Mesenchymal stem cell (in vitro differentiated cells and primary cell): ENCODE data around the gene IL22RA2.

ENCODE experiments used
- DNase-seq: peaks from one replicate; pipeline ENCODE4 v3.0.0-alpha.2; 2013
- H2AFZ ChIP-seq: one replicate; pipeline ENCODE4 v1.6.1; 2013; ENCODE audit warnings: low read depth, mild to moderate bottlenecking, control low read depth, inconsistent platforms, low read length, moderate library complexity
- H2AK5ac ChIP-seq: 2 replicates; pipeline ENCODE4 v1.6.1; 2013; ENCODE audit warnings: low read length, moderate library complexity, mild to moderate bottlenecking, inconsistent platforms; ENCODE audit not compliant: severe bottlenecking
- H2BK120ac ChIP-seq: one replicate; pipeline ENCODE4 v1.6.1; 2013; ENCODE audit warnings: low read depth, mild to moderate bottlenecking, inconsistent platforms, low read length, moderate library complexity
- H2BK12ac ChIP-seq, 2 experiments: one replicate each; pipeline ENCODE4 v1.6.1; 2013; ENCODE audit warnings: inconsistent platforms in 2 of 2, low read length in 2 of 2, mild to moderate bottlenecking in 2 of 2, moderate library complexity in 2 of 2, control low read depth in 1 of 2
- H2BK15ac ChIP-seq: one replicate; pipeline ENCODE4 v1.6.1; 2013; ENCODE audit warnings: mild to moderate bottlenecking, low read depth, inconsistent platforms; ENCODE audit not compliant: poor library complexity, severe bottlenecking
- H2BK5ac ChIP-seq: 2 replicates; pipeline ENCODE4 v1.6.1; 2013; ENCODE audit warnings: low read depth, mild to moderate bottlenecking, low read length, control low read depth, inconsistent platforms; ENCODE audit not compliant: poor library complexity, severe bottlenecking
- H3K14ac ChIP-seq, 2 experiments: one replicate each; pipeline ENCODE4 v1.6.1; 2013; ENCODE audit warnings: inconsistent platforms in 2 of 2, low read length in 2 of 2, control low read depth in 1 of 2, mild to moderate bottlenecking in 1 of 2, moderate library complexity in 1 of 2
- H3K18ac ChIP-seq, 2 experiments: one replicate each; pipeline ENCODE4 v1.6.1; 2013; ENCODE audit warnings: inconsistent platforms in 2 of 2, low read length in 2 of 2, control low read depth in 1 of 2, low read depth in 1 of 2, mild to moderate bottlenecking in 1 of 2
- H3K23ac ChIP-seq, 2 experiments: one replicate each; pipeline ENCODE4 v1.6.1; 2013; ENCODE audit warnings: inconsistent platforms in 2 of 2, low read length in 2 of 2, mild to moderate bottlenecking in 2 of 2, moderate library complexity in 2 of 2, control low read depth in 1 of 2
- H3K27ac ChIP-seq: 2 replicates; pipeline ENCODE4 v1.5.1; 2013; ENCODE audit warnings: mild to moderate bottlenecking, moderate library complexity, low read length, control low read depth, inconsistent platforms; ENCODE audit not compliant: poor library complexity, severe bottlenecking
- H3K27me3 ChIP-seq, 2 experiments: 2 replicates each; pipeline versions ENCODE4 v1.6.1 to v1.7.0; 2013; ENCODE audit warnings: low read length in 2 of 2, mild to moderate bottlenecking in 2 of 2, moderate library complexity in 2 of 2, control low read depth in 1 of 2, inconsistent platforms in 1 of 2; ENCODE audit not compliant: control insufficient read depth in 1 of 2, insufficient read depth in 1 of 2
- H3K36me3 ChIP-seq, 2 experiments: 2 replicates each; pipeline versions ENCODE4 v1.6.1 to v1.7.0; 2013; ENCODE audit warnings: low read length in 2 of 2, control low read depth in 1 of 2, inconsistent platforms in 1 of 2, low read depth in 1 of 2, mild to moderate bottlenecking in 1 of 2; ENCODE audit not compliant: insufficient read depth in 2 of 2, control insufficient read depth in 1 of 2
- H3K4ac ChIP-seq, 2 experiments: one replicate each; pipeline ENCODE4 v1.6.1; 2013; ENCODE audit warnings: inconsistent platforms in 2 of 2, low read length in 2 of 2, mild to moderate bottlenecking in 2 of 2, moderate library complexity in 2 of 2, control low read depth in 1 of 2, low read depth in 1 of 2
- H3K4me1 ChIP-seq: 2 replicates; pipeline ENCODE4 v1.6.1; 2013; ENCODE audit warnings: low read depth, low read length, control low read depth; ENCODE audit not compliant: control insufficient read depth, insufficient read depth
- H3K4me2 ChIP-seq: 2 replicates; pipeline ENCODE4 v1.6.1; 2013; ENCODE audit warnings: low read length, mild to moderate bottlenecking, inconsistent platforms; ENCODE audit not compliant: poor library complexity, severe bottlenecking
- H3K4me3 ChIP-seq, 2 experiments: 2 replicates each; pipeline versions ENCODE4 v1.5.1 to v1.7.0; 2013; ENCODE audit warnings: low read length in 2 of 2, mild to moderate bottlenecking in 2 of 2, control low read depth in 1 of 2, low read depth in 1 of 2; ENCODE audit not compliant: insufficient read depth in 1 of 2
- H3K79me1 ChIP-seq: replicated peaks from 2 replicates; pipeline ENCODE4 v1.6.1; 2013; ENCODE audit warnings: mild to moderate bottlenecking, control low read depth, low read length, inconsistent platforms; ENCODE audit not compliant: poor library complexity, severe bottlenecking
- H3K9ac ChIP-seq: 2 replicates; pipeline ENCODE4 v1.7.0; 2013; ENCODE audit warnings: mild to moderate bottlenecking, low read length, moderate library complexity
- H3K9me3 ChIP-seq: 2 replicates; pipeline ENCODE4 v1.7.0; 2013; ENCODE audit warnings: mild to moderate bottlenecking, low read length; ENCODE audit not compliant: control insufficient read depth
- H4K8ac ChIP-seq: one replicate; pipeline ENCODE4 v1.6.1; 2013; ENCODE audit warnings: inconsistent platforms, mild to moderate bottlenecking, low read length, moderate library complexity
- H4K91ac ChIP-seq: one replicate; pipeline ENCODE4 v1.6.1; 2013; ENCODE audit warnings: mild to moderate bottlenecking, low read length, inconsistent platforms
- WGBS: methylation state at CpG from one replicate; pipeline ENCODE4 v1.1.7; 2013; ENCODE audit warnings: mixed read lengths; 5-methylcytosine and 5-hydroxymethylcytosine counted together

IL22RA2 gene

GRCh38 chr6:137126875-137127485 is 46.5 kb downstream of the IL22RA2 start:
- Histone ChIP-seq H3K9ac (no peak overlapping the region), H4K91ac (no peak overlapping the region), H3K27me3 (peaks cover 0 to 7% of the 10 kb centered on the region in 2 experiments), H3K4me1 (no peaks in the 10 kb centered on the region), H3K79me1 (no peaks in the 10 kb centered on the region), H2AK5ac (no peak overlapping the region), H2AFZ (no peak overlapping the region), H3K23ac (no peak overlapping the region), H3K9me3 (peaks cover 7% of the 10 kb centered on the region), H4K8ac (no peak overlapping the region), H3K14ac (no peak overlapping the region), H3K4me2 (no peak overlapping the region), H2BK5ac (no peak overlapping the region), H2BK120ac (no peak overlapping the region), H3K27ac (no peak overlapping the region), H3K4me3 (no peak overlapping the region), H2BK15ac (no peak overlapping the region), H3K36me3 (no peaks in the 10 kb centered on the region), H3K18ac (no peak overlapping the region), H2BK12ac (no peak overlapping the region), H3K4ac (no peak overlapping the region)
- DNase-seq, result no peak
- WGBS, result 77% methylated on average over 1 of the region's 2 CpGs

GRCh38 chr6:137123078-137123477 is 50.4 kb downstream of the IL22RA2 start:
- peaks cover 16% of the 10 kb centered on the region for H3K9me3 ChIP-seq

GRCh38 chr6:137122612-137123011 is 50.8 kb downstream of the IL22RA2 start:
- Histone ChIP-seq H3K9ac (no peak overlapping the region), H2BK12ac (no peak overlapping the region), H3K4ac (no peak overlapping the region), H3K36me3 (no peaks in the 10 kb centered on the region), H2AK5ac (no peak overlapping the region), H3K14ac (no peak overlapping the region), H4K91ac (no peak overlapping the region), H2BK5ac (no peak overlapping the region), H4K8ac (no peak overlapping the region), H3K9me3 (peaks cover 16% of the 10 kb centered on the region), H2BK15ac (no peak overlapping the region), H2BK120ac (no peak overlapping the region), H3K18ac (no peak overlapping the region), H3K4me1 (no peaks in the 10 kb centered on the region), H3K4me2 (no peak overlapping the region), H3K23ac (no peak overlapping the region), H3K79me1 (no peaks in the 10 kb centered on the region), H3K27ac (no peak overlapping the region), H2AFZ (no peak overlapping the region), H3K4me3 (no peak overlapping the region), H3K27me3 (no peaks in the 10 kb centered on the region)
- DNase-seq, result no peak
- WGBS, result 80% methylated on average over 4 of the region's 4 CpGs

More at GRCh38 chr6:137123078-137123477, 50.4 kb downstream of the IL22RA2 start:
- Histone ChIP-seq H2BK5ac (no peak overlapping the region), H3K4ac (no peak overlapping the region), H4K8ac (no peak overlapping the region), H3K23ac (no peak overlapping the region), H2BK12ac (no peak overlapping the region), H2BK15ac (no peak overlapping the region), H2BK120ac (no peak overlapping the region), H4K91ac (no peak overlapping the region), H3K14ac (no peak overlapping the region), H3K9ac (no peak overlapping the region), H3K18ac (no peak overlapping the region), H3K79me1 (no peaks in the 10 kb centered on the region), H2AFZ (no peak overlapping the region), H3K4me3 (no peak overlapping the region), H3K27me3 (no peaks in the 10 kb centered on the region), H2AK5ac (no peak overlapping the region), H3K4me1 (no peaks in the 10 kb centered on the region), H3K36me3 (no peaks in the 10 kb centered on the region), H3K27ac (no peak overlapping the region), H3K4me2 (no peak overlapping the region)
- WGBS, result 92% methylated on average over 2 of the region's 2 CpGs
- no peak for DNase-seq

GRCh38 chr6:137121401-137121997 is 51.9 kb downstream of the IL22RA2 start:
- Histone ChIP-seq H3K18ac (no peak overlapping the region), H3K27ac (no peak overlapping the region)
- whole genome bisulfite sequencing, result 77% methylated on average over 2 of the region's 2 CpGs

More at GRCh38 chr6:137121401-137121997, 51.9 kb downstream of the IL22RA2 start:
- Histone ChIP-seq H3K4ac (no peak overlapping the region), H2BK120ac (no peak overlapping the region), H3K79me1 (no peaks in the 10 kb centered on the region), H3K4me1 (no peaks in the 10 kb centered on the region), H3K4me2 (no peak overlapping the region), H3K9me3 (peaks cover 16% of the 10 kb centered on the region), H2BK12ac (no peak overlapping the region), H3K23ac (no peak overlapping the region), H3K9ac (no peak overlapping the region), H4K91ac (no peak overlapping the region), H3K4me3 (no peak overlapping the region), H2AFZ (no peak overlapping the region), H3K27me3 (no peaks in the 10 kb centered on the region), H4K8ac (no peak overlapping the region), H3K14ac (no peak overlapping the region), H2BK5ac (no peak overlapping the region), H2BK15ac (no peak overlapping the region), H3K36me3 (no peaks in the 10 kb centered on the region), H2AK5ac (no peak overlapping the region)
- no peak for DNase-seq
